WTC11 (cell line): ENCODE measurements around the gene CHRM4. TPM values are rescaled to one million over a fixed set of nuclear protein-coding genes. Genes with fewer than 3 reads are reported as not detected.

Experiments
- ATAC-seq: fragments of 200-7000 bp; cut with Tn5 transposase; 2 replicates; pipeline ENCODE4 v1.10.0; 2021; ENCODE audit warnings: mild to moderate bottlenecking, moderate library complexity
- CTCF ChIA-PET: fragments of 300-600 bp; sonication (Branson Sonifier 250); formaldehyde crosslinking; loops from one replicate; lab custom pipeline; 2021; ENCODE audit warnings: antibody characterized with exemption; lab: Charles Lee
- POLR2A ChIA-PET: fragments of 350-600 bp; sonication (Branson Sonifier 250); formaldehyde crosslinking; loops from one replicate; lab custom pipeline; 2021; ENCODE audit warnings: antibody characterized with exemption; lab: Charles Lee
- DNase-seq: peaks from one replicate; pipeline ENCODE4 v3.0.0; 2021; ENCODE audit warnings: low spot score
- H3K27ac Mint-ChIP-seq: 2 replicates; pipeline ENCODE4 v1.8.0; 2021; ENCODE audit warnings: mixed read lengths
- H3K27me3 Mint-ChIP-seq: 2 replicates; pipeline ENCODE4 v1.8.0; 2021; ENCODE audit warnings: low read depth, mild to moderate bottlenecking, moderate library complexity, mixed read lengths
- H3K36me3 Mint-ChIP-seq: 2 replicates; pipeline ENCODE4 v1.8.0; 2021; ENCODE audit warnings: mixed read lengths
- H3K4me1 Mint-ChIP-seq: 2 replicates; pipeline ENCODE4 v1.8.0; 2022; ENCODE audit warnings: mixed read lengths
- H3K4me3 Mint-ChIP-seq: 2 replicates; pipeline ENCODE4 v1.8.0; 2021; ENCODE audit warnings: mild to moderate bottlenecking, moderate library complexity, mixed read lengths
- H3K9me3 Mint-ChIP-seq: 2 replicates; pipeline ENCODE4 v1.8.0; 2021; ENCODE audit warnings: mixed read lengths
- CREM ChIP-seq: sonication (generic); formaldehyde crosslinking; IDR thresholded peaks from 2 replicates; pipeline ENCODE4 v1.8.1; 2022; ENCODE audit warnings: mild to moderate bottlenecking, missing genetic modification reagents, moderate library complexity
- FOXK1 ChIP-seq: sonication (generic); formaldehyde crosslinking; IDR thresholded peaks from 2 replicates; pipeline ENCODE4 v1.8.0; 2022; ENCODE audit warnings: mild to moderate bottlenecking, moderate library complexity, missing genetic modification reagents
- KAT7 ChIP-seq: sonication (generic); formaldehyde crosslinking; IDR thresholded peaks from 2 replicates; pipeline ENCODE4 v1.8.1; 2023; ENCODE audit warnings: missing genetic modification reagents, mild to moderate bottlenecking, borderline replicate concordance
- MYBL2 ChIP-seq: sonication (generic); formaldehyde crosslinking; IDR thresholded peaks from 2 replicates; pipeline ENCODE4 v1.8.1; 2023; ENCODE audit warnings: mild to moderate bottlenecking, moderate library complexity, missing genetic modification reagents
- NFE2L1 ChIP-seq: sonication (generic); formaldehyde crosslinking; IDR thresholded peaks from 2 replicates; pipeline ENCODE4 v1.8.1; 2023; ENCODE audit warnings: missing genetic modification reagents
- NR1H2 ChIP-seq: sonication (generic); formaldehyde crosslinking; IDR thresholded peaks from 2 replicates; pipeline ENCODE4 v1.9.0; 2021; ENCODE audit warnings: mild to moderate bottlenecking, moderate library complexity, missing genetic modification reagents
- PRDM15 ChIP-seq: sonication (generic); formaldehyde crosslinking; IDR thresholded peaks from 2 replicates; pipeline ENCODE4 v1.8.0; 2022; ENCODE audit warnings: missing genetic modification reagents
- SMAD4 ChIP-seq: sonication (generic); formaldehyde crosslinking; IDR thresholded peaks from 2 replicates; pipeline ENCODE4 v1.8.0; 2022; ENCODE audit warnings: mild to moderate bottlenecking, missing genetic modification reagents
- TP53 ChIP-seq: sonication (generic); formaldehyde crosslinking; IDR thresholded peaks from 2 replicates; pipeline ENCODE4 v1.8.1; 2023; ENCODE audit warnings: mild to moderate bottlenecking, missing genetic modification reagents
- ZBTB21 ChIP-seq: sonication (generic); formaldehyde crosslinking; IDR thresholded peaks from 2 replicates; pipeline ENCODE4 v1.8.1; 2023; ENCODE audit warnings: mild to moderate bottlenecking, missing genetic modification reagents, borderline replicate concordance
- ZNF121 ChIP-seq: sonication (generic); formaldehyde crosslinking; IDR thresholded peaks from 2 replicates; pipeline ENCODE4 v1.8.0; 2023; ENCODE audit warnings: missing genetic modification reagents
- ZNF423 ChIP-seq: fragments of 250-450 bp; sonication (Bioruptor Pico); IDR thresholded peaks from 2 replicates; pipeline ENCODE4 v2.1.2; 2022; ENCODE audit warnings: mild to moderate bottlenecking, moderate library complexity
- total RNA-seq: library from RNA; stranded (reverse); gene quantifications from 3 replicates; pipeline ENCODE4 v1.2.3, GENCODE V29; 2021
- TF ChIP-seq, protein P1 (sequence below): sonication (generic); formaldehyde crosslinking; IDR thresholded peaks from 2 replicates; pipeline ENCODE4 v1.8.1; 2023; ENCODE audit warnings: mild to moderate bottlenecking, missing genetic modification reagents
- TF ChIP-seq, protein P2 (sequence below): sonication (generic); formaldehyde crosslinking; IDR thresholded peaks from 2 replicates; pipeline ENCODE4 v1.8.0; 2022; ENCODE audit warnings: mild to moderate bottlenecking, missing genetic modification reagents
- TF ChIP-seq, protein P3 (sequence below): sonication (generic); formaldehyde crosslinking; IDR thresholded peaks from 2 replicates; pipeline ENCODE4 v1.8.0; 2023; ENCODE audit warnings: missing genetic modification reagents, mild to moderate bottlenecking, borderline replicate concordance
- TF ChIP-seq, protein P4 (sequence below): sonication (generic); formaldehyde crosslinking; IDR thresholded peaks from 2 replicates; pipeline ENCODE4 v1.8.0; 2022; ENCODE audit warnings: mild to moderate bottlenecking, missing genetic modification reagents

CHRM4 gene
- total RNA-seq, 1 experiment from 2014 or later, result 0.85 TPM

DNA sequence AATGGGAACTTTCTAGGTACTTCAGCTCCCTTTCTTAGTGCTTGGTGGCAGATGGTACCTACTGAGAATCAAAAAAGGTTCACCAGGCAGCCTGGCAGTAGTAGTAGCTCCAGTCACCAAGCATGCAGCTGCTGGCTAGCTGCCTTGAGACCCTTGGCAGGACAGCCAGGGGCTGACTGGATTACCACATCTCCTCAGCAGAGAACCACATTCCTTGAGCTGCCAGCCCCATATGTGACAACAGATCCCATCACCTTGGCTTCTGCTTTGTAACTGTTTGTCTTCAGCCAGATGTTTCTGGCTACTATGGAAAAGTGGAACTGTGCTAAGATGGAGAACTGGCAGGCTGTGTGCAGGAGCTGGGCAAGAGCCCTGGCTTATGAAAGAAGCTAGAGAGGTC, 39.6 kb upstream of the CHRM4 start (continued):
- TF ChIP-seq, protein P1, sequence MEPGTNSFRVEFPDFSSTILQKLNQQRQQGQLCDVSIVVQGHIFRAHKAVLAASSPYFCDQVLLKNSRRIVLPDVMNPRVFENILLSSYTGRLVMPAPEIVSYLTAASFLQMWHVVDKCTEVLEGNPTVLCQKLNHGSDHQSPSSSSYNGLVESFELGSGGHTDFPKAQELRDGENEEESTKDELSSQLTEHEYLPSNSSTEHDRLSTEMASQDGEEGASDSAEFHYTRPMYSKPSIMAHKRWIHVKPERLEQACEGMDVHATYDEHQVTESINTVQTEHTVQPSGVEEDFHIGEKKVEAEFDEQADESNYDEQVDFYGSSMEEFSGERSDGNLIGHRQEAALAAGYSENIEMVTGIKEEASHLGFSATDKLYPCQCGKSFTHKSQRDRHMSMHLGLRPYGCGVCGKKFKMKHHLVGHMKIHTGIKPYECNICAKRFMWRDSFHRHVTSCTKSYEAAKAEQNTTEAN (CRISPR knock-in tag), result no peak

DNA sequence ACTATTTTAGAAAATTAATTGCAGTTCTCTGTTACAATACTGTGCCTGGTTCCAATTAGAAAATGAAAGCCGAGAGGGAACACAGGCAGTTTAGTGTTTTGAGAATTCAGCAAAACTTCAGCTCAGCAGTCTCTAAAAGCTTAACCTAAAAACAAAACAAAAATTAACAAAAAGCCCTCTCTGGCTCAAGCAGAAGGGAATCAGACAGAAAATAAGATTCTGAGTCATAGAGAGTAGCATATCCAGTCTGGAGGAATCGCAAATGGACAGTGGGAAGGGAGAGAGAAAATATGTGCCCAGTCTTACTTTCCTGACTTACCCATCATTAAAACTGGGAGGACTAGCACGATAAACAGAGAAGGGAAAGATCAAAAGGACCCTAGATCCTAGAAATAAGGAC, 38.1 kb upstream of the CHRM4 start:
- TF ChIP-seq, protein P2, sequence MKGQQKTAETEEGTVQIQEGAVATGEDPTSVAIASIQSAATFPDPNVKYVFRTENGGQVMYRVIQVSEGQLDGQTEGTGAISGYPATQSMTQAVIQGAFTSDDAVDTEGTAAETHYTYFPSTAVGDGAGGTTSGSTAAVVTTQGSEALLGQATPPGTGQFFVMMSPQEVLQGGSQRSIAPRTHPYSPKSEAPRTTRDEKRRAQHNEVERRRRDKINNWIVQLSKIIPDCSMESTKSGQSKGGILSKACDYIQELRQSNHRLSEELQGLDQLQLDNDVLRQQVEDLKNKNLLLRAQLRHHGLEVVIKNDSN (CRISPR knock-in tag), result no peak
- TF ChIP-seq, protein P1 (CRISPR knock-in tag), result no peak
- no peak for TF ChIP-seq FOXK1 (CRISPR knock-in tag)
- TF ChIP-seq KAT7 (CRISPR knock-in tag), result no peak
- no peak for TF ChIP-seq ZBTB21 (CRISPR knock-in tag)
- no peak for TF ChIP-seq CREM (CRISPR knock-in tag)
- TF ChIP-seq, all 79 proteins: peak for 0
- peaks cover 25% of the 10 kb centered on the region for H3K4me1 Mint-ChIP-seq
- peaks cover 20% of the 10 kb centered on the region for H3K36me3 Mint-ChIP-seq
- CTCF ChIA-PET, result interaction anchor here (1.0 to 2.0 kb wide), 3 partner anchors 19 to 100 kb away, joined by 3 to 6 read pairs (median 4); no protein-coding TSS in a partner anchor
- ATAC-seq (no peak), DNase-seq (no peak)
- 0 out of 2 replicates have a peak overlapping the region, but pooled peaks have one; percentile 1 for H3K27ac Mint-ChIP-seq
- peaks cover 2% of the 10 kb centered on the region for H3K27me3 Mint-ChIP-seq
- no peak overlapping the region for H3K4me3 Mint-ChIP-seq
- POLR2A ChIA-PET, result no interaction called here
- H3K9me3 Mint-ChIP-seq, result no peaks in the 10 kb centered on the region

GRCh38 chr11:46427364-46427763, 35.8 kb upstream of the CHRM4 start:
- Mint-ChIP-seq H3K27me3 (no peaks in the 10 kb centered on the region), H3K27ac (peak overlapping the region; percentile 84; the same call in 1 of the 2 replicates), H3K4me1 (peaks cover 25% of the 10 kb centered on the region), H3K9me3 (no peaks in the 10 kb centered on the region), H3K36me3 (peaks cover 6% of the 10 kb centered on the region), H3K4me3 (no peak overlapping the region)
- ChIA-PET CTCF (interaction anchor here (0.6 kb wide), 1 partner anchor 18 kb away, joined by 3 read pairs; no protein-coding TSS in a partner anchor), POLR2A (no interaction called here)
- DNase-seq (peak; percentile 39), ATAC-seq (peak; percentile 87)
- TF ChIP-seq NFE2L1 (CRISPR knock-in tag), result 0 out of 2 replicates have a peak, but pooled peaks have one; percentile 36
- peak; percentile 49; the same call in 1 of the 2 replicates for TF ChIP-seq ZNF423 (CRISPR knock-in tag)
- TF ChIP-seq, protein P3, sequence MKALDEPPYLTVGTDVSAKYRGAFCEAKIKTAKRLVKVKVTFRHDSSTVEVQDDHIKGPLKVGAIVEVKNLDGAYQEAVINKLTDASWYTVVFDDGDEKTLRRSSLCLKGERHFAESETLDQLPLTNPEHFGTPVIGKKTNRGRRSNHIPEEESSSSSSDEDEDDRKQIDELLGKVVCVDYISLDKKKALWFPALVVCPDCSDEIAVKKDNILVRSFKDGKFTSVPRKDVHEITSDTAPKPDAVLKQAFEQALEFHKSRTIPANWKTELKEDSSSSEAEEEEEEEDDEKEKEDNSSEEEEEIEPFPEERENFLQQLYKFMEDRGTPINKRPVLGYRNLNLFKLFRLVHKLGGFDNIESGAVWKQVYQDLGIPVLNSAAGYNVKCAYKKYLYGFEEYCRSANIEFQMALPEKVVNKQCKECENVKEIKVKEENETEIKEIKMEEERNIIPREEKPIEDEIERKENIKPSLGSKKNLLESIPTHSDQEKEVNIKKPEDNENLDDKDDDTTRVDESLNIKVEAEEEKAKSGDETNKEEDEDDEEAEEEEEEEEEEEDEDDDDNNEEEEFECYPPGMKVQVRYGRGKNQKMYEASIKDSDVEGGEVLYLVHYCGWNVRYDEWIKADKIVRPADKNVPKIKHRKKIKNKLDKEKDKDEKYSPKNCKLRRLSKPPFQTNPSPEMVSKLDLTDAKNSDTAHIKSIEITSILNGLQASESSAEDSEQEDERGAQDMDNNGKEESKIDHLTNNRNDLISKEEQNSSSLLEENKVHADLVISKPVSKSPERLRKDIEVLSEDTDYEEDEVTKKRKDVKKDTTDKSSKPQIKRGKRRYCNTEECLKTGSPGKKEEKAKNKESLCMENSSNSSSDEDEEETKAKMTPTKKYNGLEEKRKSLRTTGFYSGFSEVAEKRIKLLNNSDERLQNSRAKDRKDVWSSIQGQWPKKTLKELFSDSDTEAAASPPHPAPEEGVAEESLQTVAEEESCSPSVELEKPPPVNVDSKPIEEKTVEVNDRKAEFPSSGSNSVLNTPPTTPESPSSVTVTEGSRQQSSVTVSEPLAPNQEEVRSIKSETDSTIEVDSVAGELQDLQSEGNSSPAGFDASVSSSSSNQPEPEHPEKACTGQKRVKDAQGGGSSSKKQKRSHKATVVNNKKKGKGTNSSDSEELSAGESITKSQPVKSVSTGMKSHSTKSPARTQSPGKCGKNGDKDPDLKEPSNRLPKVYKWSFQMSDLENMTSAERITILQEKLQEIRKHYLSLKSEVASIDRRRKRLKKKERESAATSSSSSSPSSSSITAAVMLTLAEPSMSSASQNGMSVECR (CRISPR knock-in tag), result no peak

- ChIA-PET CTCF (interaction anchor here (0.9 kb wide), 2 partner anchors 16 to 64 kb away, joined by 3 to 4 read pairs; no protein-coding TSS in a partner anchor), POLR2A (no interaction called here)
- no peak for DNase-seq
- no peaks in the 10 kb centered on the region for H3K27me3 Mint-ChIP-seq
- peak overlapping the region; percentile 76 for H3K27ac Mint-ChIP-seq
- ATAC-seq, result no peak
- H3K4me3 Mint-ChIP-seq, result no peak overlapping the region
- peaks cover 3% of the 10 kb centered on the region for H3K36me3 Mint-ChIP-seq
- TF ChIP-seq ZNF121 (CRISPR knock-in tag) (no peak), PRDM15 (CRISPR knock-in tag) (no peak), MYBL2 (CRISPR knock-in tag) (no peak), NR1H2 (CRISPR knock-in tag) (no peak), CREM (CRISPR knock-in tag) (no peak), SMAD4 (CRISPR knock-in tag) (no peak), TP53 (CRISPR knock-in tag) (no peak)
- TF ChIP-seq, protein P4, sequence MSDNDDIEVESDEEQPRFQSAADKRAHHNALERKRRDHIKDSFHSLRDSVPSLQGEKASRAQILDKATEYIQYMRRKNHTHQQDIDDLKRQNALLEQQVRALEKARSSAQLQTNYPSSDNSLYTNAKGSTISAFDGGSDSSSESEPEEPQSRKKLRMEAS (CRISPR knock-in tag), result no peak
- H3K9me3 Mint-ChIP-seq, result no peaks in the 10 kb centered on the region
- H3K4me1 Mint-ChIP-seq, result peaks cover 25% of the 10 kb centered on the region
These were observed 34.8 kb upstream of the CHRM4 start for GRCh38 chr11:46426233-46426991.
